ENCODE data around the gene SEH1L.

Gene SEH1L

DNA sequence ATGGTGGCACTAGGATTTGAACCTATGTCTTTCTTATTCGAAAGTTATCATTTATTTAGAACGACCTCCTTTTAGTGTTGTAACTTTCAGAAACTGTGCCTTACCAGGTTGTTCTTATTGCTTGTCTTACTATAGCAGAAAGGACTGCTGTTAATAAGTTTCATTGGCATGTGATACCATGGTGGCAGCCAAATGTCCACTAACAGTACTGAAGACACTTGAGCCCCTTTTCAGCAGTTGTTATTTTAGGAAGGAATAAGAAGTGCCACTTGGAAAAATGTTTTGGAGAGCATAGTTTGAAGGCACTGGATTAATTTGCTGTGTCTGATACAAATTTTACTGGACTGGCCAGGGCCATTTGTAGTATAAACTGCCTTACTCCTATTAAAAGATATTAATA lies 81.1 kb downstream of the SEH1L start:
- Histone ChIP-seq H3K36me3 (ENCODE audit: control insufficient read depth, insufficient read depth, low read length) (no peaks in the 10 kb centered on the region), H3K27me3 (ENCODE audit: control insufficient read depth, insufficient read depth, low read length) (no peaks in the 10 kb centered on the region), H3K4me1 (ENCODE audit: control insufficient read depth, insufficient read depth, low read length) (no peaks in the 10 kb centered on the region), H3K4me3 (ENCODE audit: low read length) (no peak overlapping the region), H3K9me3 (ENCODE audit: control insufficient read depth, low read length) (no peaks in the 10 kb centered on the region), H3K9ac (ENCODE audit: low read length) (no peak overlapping the region)

DNA sequence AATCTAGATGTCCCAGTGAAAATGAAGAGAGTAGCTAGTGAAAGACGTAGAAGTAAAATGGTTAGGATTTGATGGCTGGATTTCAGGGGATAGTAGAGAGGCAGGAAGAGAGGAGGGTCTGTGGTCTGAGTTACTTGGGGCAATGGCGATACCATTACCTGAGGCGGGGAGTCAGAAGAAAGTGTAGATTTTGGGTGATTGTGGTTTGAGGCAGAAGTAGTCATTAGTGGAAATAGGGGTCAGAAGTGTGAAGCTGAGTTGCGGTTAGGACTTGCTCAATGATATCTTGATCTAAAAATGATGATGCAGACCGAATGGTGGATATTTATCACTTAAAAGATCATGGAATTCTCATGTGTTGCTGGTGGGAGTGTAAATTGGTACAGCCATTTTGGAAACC lies 84.4 kb downstream of the SEH1L start:
- no peaks in the 10 kb centered on the region for H3K36me3 ChIP-seq (ENCODE audit: control insufficient read depth, insufficient read depth, low read length)
- no peaks in the 10 kb centered on the region for H3K4me1 ChIP-seq (ENCODE audit: control insufficient read depth, insufficient read depth, low read length)
- no peaks in the 10 kb centered on the region for H3K27me3 ChIP-seq (ENCODE audit: control insufficient read depth, insufficient read depth, low read length)
- no peak overlapping the region for H3K4me3 ChIP-seq (ENCODE audit: low read length)
- no peaks in the 10 kb centered on the region for H3K9me3 ChIP-seq (ENCODE audit: control insufficient read depth, low read length)
- no peak overlapping the region for H3K9ac ChIP-seq (ENCODE audit: low read length)

DNA sequence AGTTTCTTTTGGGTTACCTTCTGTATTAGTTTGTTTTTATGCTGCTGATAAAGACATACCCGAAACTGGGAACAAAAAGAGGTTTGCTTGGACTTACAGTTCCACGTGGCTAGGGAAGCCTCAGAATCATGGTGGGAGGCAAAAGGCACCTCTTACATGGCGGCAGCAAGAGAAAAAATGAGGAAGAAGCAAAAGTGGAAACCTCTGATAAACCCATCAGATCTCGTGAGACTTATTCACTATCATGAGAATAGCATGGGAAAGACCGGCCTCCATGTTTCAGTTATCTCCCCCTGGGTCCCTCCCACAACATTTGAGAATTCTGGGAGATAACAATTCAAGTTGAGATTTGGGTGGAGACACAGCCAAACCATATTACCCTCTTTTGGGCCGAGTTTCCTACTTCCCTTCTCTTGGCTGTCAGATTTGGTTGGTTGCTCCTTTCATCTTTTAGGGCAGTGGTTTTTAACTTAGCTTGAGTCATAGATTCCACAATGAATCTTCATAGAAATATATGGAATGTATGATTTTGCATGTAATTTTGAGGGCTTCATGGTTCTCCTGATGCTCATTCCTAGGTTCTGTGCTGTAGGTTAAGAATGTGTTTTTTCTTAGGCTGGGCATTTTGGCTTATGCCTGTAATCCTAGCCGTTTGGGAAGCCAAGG lies 87.6 kb downstream of the SEH1L start:
- Histone ChIP-seq H3K27me3 (ENCODE audit: control insufficient read depth, insufficient read depth, low read length) (no peaks in the 10 kb centered on the region), H3K4me3 (ENCODE audit: low read length) (no peak overlapping the region), H3K4me1 (ENCODE audit: control insufficient read depth, insufficient read depth, low read length) (no peaks in the 10 kb centered on the region), H3K9ac (ENCODE audit: low read length) (no peak overlapping the region), H3K36me3 (ENCODE audit: control insufficient read depth, insufficient read depth, low read length) (no peaks in the 10 kb centered on the region), H3K9me3 (ENCODE audit: control insufficient read depth, low read length) (no peaks in the 10 kb centered on the region)

DNA sequence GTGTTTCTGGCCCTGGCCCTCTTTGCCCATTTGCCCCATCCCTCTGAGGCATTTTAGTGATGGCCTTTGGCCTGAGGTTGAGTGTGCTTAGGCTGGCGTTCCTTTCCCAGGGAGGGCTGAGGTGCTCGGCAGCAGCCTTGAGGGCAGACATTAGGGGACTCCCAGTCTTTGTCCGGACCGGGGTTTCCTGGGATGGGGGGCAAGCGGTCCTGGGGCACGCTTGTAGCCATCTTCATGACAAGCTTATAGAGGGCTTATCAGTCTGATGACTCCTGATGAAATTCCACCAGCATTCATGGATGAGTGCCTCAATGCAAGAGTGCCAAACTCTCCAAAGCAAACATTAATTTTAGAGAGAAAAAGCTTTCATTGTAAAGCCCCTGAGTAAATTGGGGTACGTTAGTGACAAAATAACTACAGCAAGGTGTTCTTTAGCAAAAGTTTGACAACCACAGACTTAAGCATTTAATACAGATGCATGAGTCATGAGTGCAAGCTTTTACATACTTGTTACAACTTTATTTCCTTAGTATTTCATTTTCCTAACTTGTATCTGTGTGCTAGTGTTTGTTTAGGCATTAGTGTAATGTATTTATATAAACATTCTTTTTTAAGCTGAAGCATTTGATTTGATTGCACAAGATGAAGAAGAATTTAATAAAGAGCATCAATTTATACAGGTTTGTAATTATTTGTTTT lies 89.0 kb downstream of the SEH1L start:
- Histone ChIP-seq H3K36me3 (ENCODE audit: control insufficient read depth, insufficient read depth, low read length) (no peaks in the 10 kb centered on the region), H3K4me1 (ENCODE audit: control insufficient read depth, insufficient read depth, low read length) (no peaks in the 10 kb centered on the region), H3K9me3 (ENCODE audit: control insufficient read depth, low read length) (no peaks in the 10 kb centered on the region), H3K4me3 (ENCODE audit: low read length) (no peak overlapping the region), H3K9ac (ENCODE audit: low read length) (no peak overlapping the region), H3K27me3 (ENCODE audit: control insufficient read depth, insufficient read depth, low read length) (no peaks in the 10 kb centered on the region)
